HG02885 (cell line): Measurements from ENCODE around the gene RET.

Experiments
- ATAC-seq: cut with Tn5 transposase; IDR thresholded peaks from one replicate; pipeline ENCODE4 v1.9.1; 2021; ENCODE audit warnings: mild to moderate bottlenecking; ENCODE audit not compliant: unreplicated experiment, poor library complexity

Gene RET

DNA sequence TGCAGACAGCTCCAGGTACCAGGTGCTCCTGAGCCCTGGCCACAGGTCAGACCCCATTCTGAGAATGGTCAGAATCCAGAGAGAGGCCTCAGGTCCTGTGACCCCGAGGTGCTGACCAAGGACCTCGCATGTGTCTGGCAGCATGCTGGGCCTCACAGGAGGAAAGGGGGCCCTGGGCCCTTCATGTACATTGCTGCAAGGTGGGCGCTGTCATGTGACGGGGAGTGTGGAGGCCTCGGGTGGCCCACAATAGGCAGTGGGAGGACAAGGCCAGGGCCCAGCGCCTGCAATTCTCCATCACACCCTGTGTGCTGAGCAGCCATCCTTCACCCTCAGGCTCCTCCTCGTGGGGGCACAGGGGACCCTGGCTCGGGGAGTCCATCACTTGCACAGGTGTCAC, 15.5 kb upstream of the RET start:
- no peak for ATAC-seq

DNA sequence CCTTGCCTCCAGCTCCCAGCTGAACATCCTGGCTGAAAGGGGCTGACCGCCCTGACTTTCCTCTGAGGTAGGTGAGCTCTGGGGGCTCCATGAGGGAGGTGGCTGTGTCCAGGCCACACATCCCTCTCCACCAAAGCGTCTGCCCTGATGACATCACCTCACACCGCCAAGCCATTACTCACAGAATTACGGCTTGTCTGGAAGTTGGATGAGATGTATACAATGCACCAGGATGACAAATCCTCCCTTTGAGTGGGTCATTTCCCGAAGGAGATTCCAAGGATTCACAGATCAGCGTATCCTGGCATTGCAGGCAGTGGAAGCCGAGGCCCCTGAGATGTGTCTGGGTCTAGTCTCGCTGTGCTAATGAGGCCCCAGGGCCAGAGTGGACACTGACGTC, 15.1 kb upstream of the RET start:
- ATAC-seq: no peak

DNA sequence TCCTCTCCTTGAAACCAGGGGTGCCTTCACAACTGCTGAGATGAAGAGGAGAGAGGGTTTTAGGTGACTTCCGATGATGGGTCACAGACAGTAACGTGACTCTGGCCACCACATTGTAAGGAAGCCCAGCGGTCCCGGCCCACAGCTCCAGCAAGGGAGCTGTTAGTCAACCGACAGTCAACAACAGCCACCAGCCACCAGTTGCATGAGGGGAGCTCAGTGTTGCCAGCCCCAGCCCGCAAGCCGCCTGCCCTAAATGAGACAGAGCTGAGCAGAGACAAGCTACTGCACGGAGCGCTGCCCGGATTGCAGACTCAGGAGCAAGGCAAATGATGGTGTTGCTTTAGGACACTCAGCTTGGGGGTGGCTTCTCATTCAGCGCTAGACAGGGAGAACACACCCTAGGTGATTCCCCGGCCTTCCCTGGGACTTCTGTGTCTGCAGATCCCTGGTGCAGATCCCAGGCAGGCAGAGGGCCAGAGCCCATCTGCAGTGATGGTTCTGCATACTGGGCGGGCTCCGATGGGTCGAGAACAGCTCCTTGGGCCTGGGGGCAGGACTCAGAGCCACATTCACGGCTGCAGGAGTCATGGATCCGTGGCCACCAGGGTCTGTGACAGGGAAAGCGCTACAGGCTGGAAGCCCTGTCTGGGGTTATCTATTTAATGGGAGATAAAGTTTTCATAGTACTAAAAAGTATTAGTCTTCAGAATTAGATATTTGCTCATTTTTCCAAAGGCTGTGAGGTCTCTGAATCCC, 14.3 kb upstream of the RET start:
- no peak for ATAC-seq

DNA sequence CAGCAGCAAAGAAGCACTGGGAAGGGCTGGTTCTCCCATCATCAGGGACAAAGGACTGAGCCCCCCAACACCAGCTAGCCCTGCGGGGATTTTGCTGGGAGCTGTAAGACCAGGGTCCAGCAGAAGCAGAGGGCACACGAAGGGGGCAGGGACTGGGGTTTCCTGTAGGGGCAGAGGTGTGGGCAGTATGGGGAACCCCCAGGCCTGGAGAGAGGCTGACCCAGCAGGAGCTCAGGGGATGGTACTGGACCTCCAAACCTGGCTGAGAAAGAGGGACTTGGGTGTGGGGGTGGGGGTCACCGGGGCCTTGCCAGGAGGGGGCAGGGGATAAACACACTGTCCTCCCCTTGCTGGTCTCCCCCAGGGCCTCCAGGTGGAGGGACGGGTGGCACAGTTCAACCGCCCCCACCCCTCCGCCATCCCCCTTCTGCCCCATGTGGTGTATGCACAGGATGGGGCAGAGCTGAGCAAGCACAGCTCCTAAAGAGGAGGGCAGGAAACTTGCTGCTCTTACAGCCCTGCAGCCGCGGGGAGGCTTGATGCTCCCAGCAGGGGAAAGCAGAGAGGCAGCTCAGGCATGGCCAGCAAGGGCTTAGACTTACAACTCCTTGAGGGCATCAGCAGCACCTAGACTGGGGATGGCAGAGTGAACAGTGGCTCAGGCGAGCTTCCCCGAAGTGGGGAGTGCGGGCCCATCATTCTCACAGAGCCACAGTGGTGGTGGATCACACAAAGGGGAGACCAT, 12.4 kb upstream of the RET start:
- no peak for ATAC-seq

DNA sequence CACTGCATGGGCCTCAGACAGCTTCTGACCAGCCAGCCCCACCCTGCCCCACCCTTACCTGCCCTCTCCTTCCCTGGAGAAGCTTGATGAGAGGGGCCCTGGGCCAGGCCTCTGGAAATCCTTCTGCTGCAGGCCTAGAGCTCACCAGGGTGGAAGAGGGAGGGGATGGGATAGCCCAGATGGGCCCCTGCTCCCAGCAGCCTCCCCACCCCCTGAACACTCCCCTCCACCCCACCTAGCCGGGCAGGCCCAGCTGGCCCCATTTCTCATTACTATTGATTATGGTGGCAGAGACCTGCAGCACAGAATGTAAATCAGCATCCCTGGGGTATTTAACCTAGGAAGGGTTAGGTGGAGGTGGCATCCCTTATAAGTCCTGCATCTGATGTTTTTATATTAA, 11.6 kb upstream of the RET start:
- ATAC-seq: no peak

DNA sequence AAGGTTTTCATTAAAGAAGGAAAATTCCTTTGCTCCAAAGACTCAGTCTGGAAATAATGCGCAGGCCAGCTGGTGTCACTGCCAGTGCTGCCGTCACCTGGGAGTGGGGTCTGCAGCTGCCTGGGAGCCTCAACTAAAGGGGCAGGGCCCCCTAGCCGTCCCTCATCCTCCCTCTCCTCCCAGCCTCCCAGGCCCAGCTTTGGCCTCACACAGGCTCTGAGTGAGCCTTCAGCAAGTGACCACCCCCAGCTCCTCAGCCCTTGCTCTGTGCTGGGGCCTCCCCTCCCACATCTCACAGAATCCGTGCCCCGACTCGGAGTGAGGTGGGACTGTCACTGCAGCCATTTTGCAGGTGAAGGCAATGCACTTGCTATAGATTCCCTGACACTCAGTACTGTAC, 11.1 kb upstream of the RET start:
- no peak for ATAC-seq

DNA sequence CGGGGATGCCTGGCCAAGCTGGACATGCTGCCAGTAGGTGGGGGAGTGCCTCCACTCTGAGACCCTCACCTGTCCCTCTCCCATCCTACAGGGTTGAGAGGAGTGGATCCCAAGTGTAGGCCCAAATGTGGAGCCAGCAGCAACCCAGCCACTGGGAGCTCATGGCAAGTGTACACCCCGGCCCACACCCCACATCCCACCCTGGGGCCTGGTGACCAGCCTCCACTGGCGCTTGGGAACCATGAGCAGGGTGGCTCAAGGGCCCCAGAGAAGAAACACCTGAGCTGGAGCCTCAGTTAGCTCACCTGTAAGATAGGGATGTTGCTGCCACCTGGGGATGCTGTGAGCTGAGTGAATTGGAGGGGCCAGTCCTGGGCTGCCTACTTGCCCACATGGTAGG, 10.4 kb upstream of the RET start:
- ATAC-seq: no peak

DNA sequence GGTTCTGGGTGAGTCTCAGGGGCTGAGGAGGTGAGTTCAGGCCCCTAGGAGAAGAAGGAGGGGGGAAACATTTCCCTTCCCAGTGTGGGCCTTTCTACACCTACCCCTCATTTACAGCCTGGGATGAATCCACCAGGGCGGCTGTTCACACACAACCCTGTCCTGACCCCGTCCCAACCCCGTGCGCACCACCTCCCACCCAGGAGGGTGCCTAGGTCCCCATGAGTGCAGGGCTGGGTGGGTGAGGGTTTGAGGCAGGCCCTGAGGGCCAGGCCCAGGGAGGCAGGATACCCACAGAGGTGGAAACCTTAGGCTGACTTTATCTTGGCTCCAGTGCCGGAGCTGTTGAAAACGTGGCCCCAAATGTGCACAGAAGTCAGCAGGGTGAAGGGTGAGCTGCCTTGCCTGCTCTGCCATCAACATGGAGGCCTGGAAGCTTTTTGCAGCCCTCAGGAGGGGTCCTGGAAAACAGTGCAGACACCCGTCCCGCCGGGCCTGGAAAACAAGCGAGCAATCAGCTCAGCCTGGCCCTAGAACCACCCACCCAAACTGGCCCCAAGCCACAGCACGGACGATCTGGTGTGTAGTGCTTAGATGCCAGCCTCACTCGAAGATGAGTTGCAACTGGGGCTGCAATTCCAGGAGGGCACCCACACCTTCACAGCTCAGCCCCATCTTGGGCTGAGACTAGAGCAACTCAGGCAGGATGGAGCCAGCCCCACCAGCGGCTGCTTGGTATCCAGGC, 9.3 kb upstream of the RET start:
- no peak for ATAC-seq

DNA sequence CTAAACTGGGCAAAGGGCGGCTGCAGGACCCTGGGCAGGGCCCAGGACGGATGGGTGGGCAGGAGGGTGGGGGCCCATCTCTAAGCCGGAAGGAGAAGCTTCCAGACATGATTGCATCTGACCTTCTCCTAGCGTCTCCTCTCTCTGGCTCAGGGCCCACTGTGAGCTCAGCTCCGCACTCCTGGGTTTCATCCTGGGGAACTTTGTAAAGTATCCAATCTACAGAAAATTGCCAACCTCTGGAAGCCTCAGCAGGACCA, 8.8 kb upstream of the RET start:
- ATAC-seq: no peak

DNA sequence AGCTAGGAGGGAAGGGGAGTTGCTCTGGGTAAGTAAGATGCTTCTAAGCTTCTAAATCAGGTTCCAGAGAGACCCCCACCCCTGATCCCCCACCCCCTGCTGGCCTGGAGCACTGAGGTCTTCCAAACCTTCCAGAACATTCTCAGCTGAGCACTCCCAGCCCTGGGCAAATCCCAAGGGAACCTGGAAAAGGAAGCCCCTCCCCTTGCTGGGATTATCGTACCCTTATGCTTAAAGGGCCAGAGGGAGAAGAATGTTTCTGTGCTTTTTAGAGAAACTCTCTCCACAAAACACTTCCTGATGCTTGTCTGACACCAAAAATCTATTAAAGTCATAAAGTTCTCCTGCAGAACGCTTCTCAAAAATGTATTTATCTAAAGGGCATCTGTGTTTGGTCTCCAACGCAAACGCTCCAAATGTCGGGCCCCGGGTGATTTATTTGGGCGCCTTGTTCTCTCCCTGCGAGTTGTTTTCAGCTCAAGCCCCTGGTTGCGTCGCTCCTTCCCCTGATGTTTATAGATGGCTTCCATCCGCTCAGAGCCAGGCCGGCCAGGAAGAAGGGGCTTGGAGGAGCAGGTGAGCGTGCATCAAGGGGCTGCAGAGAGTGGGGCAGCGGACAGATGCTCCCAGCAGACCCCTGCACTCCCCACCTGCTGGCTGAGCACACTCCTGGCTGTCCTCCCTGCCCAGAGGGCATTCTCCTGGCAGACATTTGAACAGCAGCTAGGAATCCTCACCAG, 8.2 kb upstream of the RET start:
- no peak for ATAC-seq

DNA sequence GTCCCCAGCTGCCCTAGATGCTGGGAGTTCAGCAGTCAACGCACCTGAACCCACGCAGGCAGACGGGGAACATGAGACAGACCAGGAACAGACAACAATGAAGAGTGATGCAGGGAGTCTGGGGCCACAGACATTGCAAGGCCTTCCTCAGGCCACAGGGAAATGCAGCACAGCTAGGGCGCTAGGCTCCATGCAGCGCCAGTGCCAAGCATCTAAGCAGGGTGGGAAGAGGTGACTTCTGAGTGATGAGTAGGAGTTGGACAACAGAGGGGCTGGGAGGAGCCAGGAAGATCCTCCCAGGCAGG, 7.7 kb upstream of the RET start:
- ATAC-seq: no peak

DNA sequence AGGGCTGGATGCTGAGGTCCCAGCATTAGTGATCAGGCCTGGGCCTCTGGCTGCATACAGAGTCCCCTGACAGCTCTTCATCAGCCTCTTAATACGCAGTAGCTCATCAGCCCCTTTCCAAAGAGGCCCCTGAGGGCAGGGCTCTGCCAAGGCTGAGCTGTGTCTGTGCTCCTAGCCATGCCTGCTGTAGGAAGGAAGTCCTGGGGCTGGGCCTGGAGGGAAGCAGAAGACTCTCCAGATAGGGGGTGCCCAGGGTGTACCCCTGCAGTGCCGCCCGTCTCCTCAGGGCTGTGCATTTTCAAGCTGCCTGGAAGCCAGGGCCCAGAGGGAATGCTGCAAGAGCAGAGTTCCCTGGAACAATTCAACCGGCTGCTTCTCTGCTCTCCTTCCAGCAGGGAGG, 7.3 kb upstream of the RET start:
- no peak for ATAC-seq

DNA sequence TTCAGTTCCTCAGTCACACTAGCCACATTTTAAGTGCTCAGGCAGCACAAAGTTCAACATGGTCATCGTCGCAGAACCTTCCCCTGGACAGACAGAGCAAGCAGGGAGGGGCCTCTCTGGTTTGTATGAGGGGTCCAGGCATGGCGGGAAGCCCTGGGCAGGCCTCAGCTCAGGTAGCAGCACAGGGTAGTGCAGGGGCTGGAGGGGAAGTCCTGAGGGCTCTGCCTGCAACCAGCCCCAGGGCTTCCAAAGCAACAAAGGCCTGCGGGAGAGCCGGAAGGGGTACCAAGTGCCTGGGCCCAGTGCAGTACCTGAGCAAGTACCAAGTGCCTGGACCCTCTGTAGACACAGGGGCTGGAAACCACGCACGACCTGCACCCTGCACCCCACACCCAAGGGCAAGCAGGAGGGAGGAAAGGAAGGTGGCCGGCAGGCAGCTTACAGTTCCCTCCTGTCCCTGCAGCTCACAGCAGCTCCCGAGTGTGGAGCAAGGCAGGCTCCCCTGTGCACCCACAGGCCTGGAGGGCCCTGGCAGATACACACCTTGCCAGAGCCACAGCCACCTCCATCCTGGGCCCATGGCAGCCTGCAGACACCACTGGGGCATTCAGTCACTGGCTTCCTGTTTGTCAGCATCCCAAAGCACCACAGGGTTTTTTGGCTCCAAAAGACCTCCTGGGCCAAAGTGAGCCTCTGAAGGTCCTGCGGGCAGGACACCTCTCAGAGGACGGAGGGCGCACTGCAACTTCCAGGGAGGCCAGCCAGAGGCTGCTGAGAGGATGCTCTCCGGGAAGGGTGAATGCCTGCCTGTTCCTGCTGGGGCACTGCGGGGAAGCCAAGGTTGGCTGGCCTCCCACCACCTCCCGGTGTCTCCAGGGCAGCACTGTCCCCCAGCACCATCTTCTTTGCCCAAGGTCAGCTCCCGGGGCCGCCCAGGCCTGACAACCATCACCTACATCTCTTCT, 6.5 kb upstream of the RET start:
- ATAC-seq: no peak

DNA sequence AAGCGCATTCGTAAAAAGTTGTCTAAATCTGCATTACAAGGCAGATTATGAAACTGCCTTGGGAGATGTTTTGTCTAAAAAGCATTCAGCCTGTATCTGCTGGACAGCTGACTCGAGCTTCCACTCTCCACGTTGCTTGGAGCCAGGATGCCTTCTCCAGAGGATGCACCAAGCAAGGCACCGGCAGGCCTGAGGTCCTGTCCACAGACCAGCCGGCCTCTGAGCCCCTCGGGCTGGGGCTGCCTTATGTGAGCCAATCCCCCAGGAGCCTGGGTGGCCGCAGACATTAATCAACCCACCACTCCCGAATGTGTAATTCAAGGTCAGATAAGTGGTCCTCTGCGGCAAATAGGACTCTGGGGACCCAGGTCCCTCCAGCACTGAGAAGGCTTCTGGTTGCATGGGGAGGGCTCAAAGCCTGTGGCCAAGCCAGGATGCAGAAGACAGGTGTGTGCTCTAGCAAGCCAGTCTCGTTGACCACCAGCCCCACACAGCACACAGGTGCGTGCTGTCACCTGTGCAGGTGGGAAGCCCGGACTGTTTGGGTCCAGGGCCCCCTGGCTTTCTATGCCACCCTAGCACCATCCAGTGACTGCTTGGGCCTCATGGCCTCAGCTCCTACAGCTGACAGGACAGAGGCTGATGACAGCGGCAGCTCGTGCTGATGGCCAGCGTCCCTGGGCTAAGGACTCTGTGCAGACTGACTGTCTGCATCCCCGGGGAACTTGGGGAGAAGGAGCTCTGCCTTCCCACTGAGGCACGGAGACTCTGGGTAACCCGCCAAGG, 4.8 kb upstream of the RET start:
- no peak for ATAC-seq

DNA sequence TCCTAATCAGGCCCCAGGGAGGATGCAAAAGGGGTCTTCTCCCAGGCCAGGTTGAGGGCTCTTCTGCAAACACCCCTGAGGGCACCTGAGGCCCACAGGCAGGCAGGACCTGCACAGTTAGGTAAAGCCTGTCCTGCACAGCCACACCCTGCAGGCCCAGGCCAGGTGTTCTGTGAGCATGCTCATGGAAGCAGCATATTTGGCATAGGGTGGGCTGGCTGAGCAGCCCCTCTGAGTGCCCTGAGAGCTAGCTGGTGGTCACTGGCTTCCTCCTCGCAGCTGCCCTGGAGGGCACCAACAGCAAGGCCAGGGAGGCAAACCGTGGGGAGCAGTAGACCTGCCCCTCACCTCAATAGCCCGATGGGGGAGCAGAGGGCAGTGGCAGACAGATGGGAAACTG, 3.7 kb upstream of the RET start:
- no peak for ATAC-seq

DNA sequence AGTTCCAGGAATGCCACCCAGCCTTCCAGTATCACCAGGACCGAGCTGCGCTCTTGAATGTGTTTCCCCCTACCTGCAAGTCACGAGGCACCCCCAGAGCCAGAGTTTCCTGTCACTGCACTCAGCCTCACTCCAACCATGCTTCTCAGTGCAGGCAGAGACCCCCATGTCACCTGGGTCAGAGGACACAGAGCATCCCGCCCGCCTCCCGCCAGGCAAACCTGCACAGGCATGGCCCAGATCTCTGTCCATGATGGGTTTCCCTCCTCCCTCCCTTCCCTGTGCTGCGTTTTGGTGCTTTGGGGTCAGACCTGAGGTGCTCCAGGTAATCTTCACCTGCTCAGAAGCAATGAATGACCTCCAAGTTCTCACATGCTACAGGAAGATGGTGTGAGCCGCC, 3.1 kb upstream of the RET start:
- no peak for ATAC-seq

DNA sequence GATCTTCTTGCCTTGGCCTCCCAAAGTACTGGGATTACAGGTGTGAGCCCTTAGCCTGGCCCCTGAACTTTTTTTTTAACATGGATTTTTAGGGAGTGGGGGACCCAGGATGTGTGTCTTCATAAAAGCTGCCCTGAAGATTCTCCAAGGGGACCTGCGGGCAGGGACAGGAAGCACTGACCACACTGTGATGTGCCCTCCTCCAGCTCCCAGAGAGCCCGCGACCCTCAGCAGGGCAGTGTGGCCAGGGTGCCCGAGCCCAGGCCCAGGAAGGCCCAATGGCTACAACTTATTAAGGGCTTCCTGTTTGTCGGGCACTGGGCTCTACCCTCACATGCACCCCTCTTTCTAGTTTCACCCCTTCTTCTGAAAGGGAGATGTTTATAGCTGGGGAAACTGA, 2.5 kb upstream of the RET start:
- ATAC-seq: no peak

DNA sequence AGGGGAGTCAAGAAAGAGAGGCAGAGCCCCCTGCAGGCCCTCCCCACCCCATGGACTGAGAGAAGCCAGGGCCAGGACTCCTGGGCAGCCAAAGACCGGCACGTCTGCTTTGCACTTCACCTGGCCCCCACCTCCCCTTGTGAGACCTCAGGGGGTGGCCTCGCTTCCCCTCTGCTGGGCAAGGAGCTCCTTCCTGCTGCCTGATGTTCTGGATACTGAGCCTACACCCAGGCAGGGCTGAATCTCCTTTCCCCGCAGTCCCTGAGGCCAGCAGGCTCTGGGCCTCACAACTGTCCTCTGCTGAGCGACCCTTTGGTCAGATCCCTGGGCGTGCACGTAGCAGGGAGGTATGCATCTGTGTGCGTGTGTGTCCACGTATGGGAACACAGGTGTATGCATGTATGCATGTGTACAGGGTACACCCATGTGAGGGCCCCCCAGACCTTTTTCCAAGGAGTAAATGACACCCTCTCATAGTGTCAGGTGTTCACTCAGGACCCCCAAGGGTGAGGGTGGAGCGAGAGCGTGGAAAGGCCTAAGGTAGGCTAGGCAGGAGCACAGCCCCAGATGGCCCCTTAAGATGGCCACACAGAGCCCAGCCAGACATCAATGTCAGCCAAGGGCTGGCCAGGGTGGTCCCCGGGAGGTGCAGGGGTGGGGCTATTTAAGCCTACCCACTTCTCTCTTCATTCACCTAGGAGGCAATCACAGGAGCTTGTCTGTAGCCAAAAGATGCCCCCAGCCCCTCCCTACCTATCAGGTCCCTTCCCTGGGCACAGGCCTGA, 1.9 kb upstream of the RET start:
- no peak for ATAC-seq

DNA sequence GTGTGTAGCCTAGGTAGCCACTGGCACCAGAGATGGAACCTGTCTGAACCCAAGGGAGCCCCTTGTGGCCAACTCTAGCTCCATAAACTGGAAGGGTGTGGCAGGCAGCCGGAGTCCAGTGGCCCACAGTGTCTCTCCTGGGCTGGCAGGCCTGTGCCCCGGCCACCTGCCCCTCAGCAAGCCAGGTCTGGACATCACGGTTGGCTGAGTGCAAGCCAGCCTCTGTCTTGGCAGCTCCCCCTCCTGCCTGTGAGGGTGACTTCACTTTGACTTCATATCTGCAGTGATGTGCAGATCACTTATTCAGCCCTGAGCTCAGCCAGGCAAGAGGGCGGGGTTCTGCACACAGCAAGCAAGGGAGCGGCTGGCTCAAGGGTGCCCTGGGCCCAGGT, 1.3 kb upstream of the RET start:
- ATAC-seq: no peak
